ENCODE results near the gene KCNK4. TPM values are rescaled to one million over a fixed set of nuclear protein-coding genes. Genes with fewer than 3 reads are reported as not detected.
A peak's percentile ranks its signal among the peaks of the same experiment; 100 is the strongest.
"Not testable (repeated sequence)": the region's sequence is repeated elsewhere in the genome, so short reads cannot be mapped to it uniquely, and the experiment has no call there.

Gene KCNK4
- total and polyA plus RNA-seq, 8 donors = 0.11 to 0.14 TPM; not detected in 6

DNA sequence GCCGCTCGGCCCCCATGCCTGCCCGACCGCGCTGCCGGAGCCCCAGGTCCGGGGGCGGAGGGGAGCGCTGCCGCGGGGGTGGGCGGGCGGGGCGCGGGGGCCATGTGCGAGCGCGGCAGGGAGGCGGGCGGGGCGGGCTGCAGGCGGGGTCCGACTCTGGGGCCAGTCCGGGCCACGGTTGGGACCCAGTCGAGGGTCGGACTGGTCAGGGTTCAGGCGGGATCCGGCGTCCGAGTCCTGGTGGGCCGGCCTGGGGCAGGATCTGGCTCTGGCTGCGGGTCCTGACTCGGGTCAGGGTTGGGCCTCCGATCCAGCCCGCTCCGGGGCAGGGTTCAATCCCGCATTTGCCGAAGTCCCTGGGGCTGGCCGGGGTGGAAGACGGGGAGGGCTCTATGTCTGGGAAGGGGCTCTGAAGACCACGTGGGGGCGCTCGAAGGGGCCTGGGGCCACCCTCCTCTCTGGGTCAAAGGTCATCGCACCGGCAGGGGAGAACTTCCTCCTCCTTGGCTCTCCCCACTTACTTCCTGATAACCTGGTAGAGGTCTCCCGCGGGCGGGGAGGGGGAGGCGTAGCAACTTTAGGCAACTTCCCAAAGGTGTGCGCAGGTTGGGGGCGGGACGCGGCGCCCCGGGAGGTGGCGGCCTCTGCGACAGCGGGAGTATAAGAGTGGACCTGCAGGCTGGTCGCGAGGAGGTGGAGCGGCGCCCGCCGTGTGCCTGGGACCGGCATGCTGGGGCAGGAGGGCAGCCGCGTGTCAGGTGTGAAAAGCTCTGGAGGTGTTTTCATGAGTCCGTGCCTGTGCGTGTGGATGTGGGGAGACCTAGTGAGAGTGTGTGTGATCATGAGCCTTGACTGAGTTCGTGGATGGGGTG lies 14.8 kb downstream of the KCNK4 start:
- no peaks in the 10 kb centered on the region for H3K9me3 ChIP-seq
- H3K27ac ChIP-seq = peak overlapping the region; percentile 76 to 95
- peak; percentile 26 for ATAC-seq
- peaks cover 0 to 1% of the 10 kb centered on the region in 2 donors for H3K27me3 ChIP-seq
- TF ChIP-seq, protein P1, sequence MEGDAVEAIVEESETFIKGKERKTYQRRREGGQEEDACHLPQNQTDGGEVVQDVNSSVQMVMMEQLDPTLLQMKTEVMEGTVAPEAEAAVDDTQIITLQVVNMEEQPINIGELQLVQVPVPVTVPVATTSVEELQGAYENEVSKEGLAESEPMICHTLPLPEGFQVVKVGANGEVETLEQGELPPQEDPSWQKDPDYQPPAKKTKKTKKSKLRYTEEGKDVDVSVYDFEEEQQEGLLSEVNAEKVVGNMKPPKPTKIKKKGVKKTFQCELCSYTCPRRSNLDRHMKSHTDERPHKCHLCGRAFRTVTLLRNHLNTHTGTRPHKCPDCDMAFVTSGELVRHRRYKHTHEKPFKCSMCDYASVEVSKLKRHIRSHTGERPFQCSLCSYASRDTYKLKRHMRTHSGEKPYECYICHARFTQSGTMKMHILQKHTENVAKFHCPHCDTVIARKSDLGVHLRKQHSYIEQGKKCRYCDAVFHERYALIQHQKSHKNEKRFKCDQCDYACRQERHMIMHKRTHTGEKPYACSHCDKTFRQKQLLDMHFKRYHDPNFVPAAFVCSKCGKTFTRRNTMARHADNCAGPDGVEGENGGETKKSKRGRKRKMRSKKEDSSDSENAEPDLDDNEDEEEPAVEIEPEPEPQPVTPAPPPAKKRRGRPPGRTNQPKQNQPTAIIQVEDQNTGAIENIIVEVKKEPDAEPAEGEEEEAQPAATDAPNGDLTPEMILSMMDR (IDR thresholded peaks at IDR 0.05) = peak in 1 of 2 donors; percentile 12
- peaks cover 0 to 21% of the 10 kb centered on the region in 2 donors for H3K36me3 ChIP-seq
- DNase-seq = peak in 2 of 4 donors; percentile 86 to 93
- intact Hi-C loops (cut with DNase I) = no loop called here
- H3K4me3 ChIP-seq = peak overlapping the region; percentile 56 to 85
- H3K4me1 ChIP-seq = peaks cover 14 to 38% of the 10 kb centered on the region in 2 donors

GRCh38 chr11:64306563-64306875 lies 15.4 kb downstream of the KCNK4 start:
- H3K27me3 ChIP-seq = no peaks in the 10 kb centered on the region
- peak overlapping the region; percentile 56 to 85 for H3K4me3 ChIP-seq
- H3K27ac ChIP-seq = peak overlapping the region; percentile 76 to 95
- H3K4me1 ChIP-seq = peaks cover 14 to 32% of the 10 kb centered on the region in 2 donors
- H3K9me3 ChIP-seq = no peaks in the 10 kb centered on the region
- peaks cover 0 to 27% of the 10 kb centered on the region in 2 donors for H3K36me3 ChIP-seq
- no peak for ATAC-seq
- TF ChIP-seq, protein P1 (IDR thresholded peaks at IDR 0.05) = no peak
- DNase-seq = no peak
- intact Hi-C loops (cut with DNase I) = no loop called here

DNA sequence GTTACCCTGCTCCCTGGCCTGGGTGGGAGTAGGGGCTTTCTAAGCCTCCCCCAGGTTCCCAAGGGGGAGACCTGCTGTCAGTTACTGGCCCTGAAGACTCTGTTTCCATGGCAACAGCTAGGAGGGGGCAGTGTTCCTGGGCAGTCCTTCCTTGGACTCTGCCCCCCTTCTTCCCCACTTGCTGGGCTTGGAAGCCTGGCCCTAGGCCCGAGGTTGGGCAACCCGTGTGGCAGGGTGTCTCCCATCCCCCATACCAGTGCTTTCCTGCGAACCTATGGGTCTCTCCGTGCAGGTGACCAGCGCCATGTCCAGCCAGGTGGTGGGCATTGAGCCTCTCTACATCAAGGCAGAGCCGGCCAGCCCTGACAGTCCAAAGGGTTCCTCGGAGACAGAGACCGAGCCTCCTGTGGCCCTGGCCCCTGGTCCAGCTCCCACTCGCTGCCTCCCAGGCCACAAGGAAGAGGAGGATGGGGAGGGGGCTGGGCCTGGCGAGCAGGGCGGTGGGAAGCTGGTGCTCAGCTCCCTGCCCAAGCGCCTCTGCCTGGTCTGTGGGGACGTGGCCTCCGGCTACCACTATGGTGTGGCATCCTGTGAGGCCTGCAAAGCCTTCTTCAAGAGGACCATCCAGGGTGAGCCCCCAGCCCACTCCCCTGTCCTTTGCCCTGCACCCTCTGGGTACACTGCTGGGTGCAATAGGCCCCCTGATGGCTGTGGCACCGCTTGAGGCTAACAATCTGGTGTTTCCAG lies 15.9 kb downstream of the KCNK4 start:
- Histone ChIP-seq H3K9me3 (no peaks in the 10 kb centered on the region), H3K27ac (peak overlapping the region in 1 of 2 donors; percentile 95), H3K36me3 (peaks cover 0 to 27% of the 10 kb centered on the region in 2 donors), H3K4me3 (peak overlapping the region; percentile 56 to 85), H3K27me3 (no peaks in the 10 kb centered on the region), H3K4me1 (peaks cover 14 to 32% of the 10 kb centered on the region in 2 donors)
- no peak for ATAC-seq
- TF ChIP-seq, protein P1 (IDR thresholded peaks at IDR 0.05) = no peak
- intact Hi-C loops (cut with DNase I) = no loop called here
- peak in 1 of 4 donors; percentile 81 for DNase-seq

- Histone ChIP-seq H3K4me1 (peaks cover 14 to 36% of the 10 kb centered on the region in 2 donors), H3K36me3 (peaks cover 0 to 34% of the 10 kb centered on the region in 2 donors)
- DNase-seq; H3K27ac ChIP-seq; ATAC-seq; H3K9me3 ChIP-seq; H3K27me3 ChIP-seq; intact Hi-C loops (cut with DNase I); H3K4me3 ChIP-seq: not testable (repeated sequence)
Measured at GRCh38 chr11:64307795-64308194, 16.7 kb downstream of the KCNK4 start.

- intact Hi-C loops (cut with DNase I) = no loop called here
- peaks cover 0 to 29% of the 10 kb centered on the region in 2 donors for H3K4me1 ChIP-seq
- TF ChIP-seq, protein P1 (IDR thresholded peaks at IDR 0.05) = no peak
- no peaks in the 10 kb centered on the region for H3K9me3 ChIP-seq
- ATAC-seq (no peak), DNase-seq (no peak)
- H3K36me3 ChIP-seq = peaks cover 0 to 65% of the 10 kb centered on the region in 2 donors
- H3K27me3 ChIP-seq = no peaks in the 10 kb centered on the region
- no peak overlapping the region for H3K4me3 ChIP-seq
- H3K27ac ChIP-seq = no peak overlapping the region
Measured at GRCh38 chr11:64312947-64313346, 21.8 kb downstream of the KCNK4 start.
